H1 (cell line): Measurements from ENCODE around the gene CDR2. TPM values are rescaled to one million over a fixed set of nuclear protein-coding genes. Genes with fewer than 3 reads are reported as not detected.

Experiments used
- SP1 ChIP-seq: IDR thresholded peaks from 2 replicates; pipeline ENCODE4 v1.6.1; 2011; ENCODE audit warnings: low read depth, low read length
- polyA plus RNA-seq, 7 experiments: library from polyadenylated mRNA; depleted of rRNA in 3 of 7; stranded (reverse) in 5 of 7; unstranded in 2 of 7; fragments of >200 nt in 5 of 7; fragments of 200-250 nt in 2 of 7; gene quantifications; 1 replicate in 5 of 7; 2 replicates in 1 of 7; 4 replicates in 1 of 7; pipeline versions ENCODE4 v1.2.1 to v1.2.3, GENCODE V29; 2011 to 2013; ENCODE audit warnings: missing spikeins in 2 of 7, mixed read lengths in 2 of 7
- total RNA-seq: library from RNA; stranded (reverse); fragmentation: NEBNext Ultra II Directional; extraction: Animal tissue kit (Norgen Biotek cat#: 25700); gene quantifications from 2 replicates; pipeline ENCODE4 v1.2.1, GENCODE V29; 2021

The CDR2 gene
- total and polyA plus RNA-seq, 2 of the 8 experiments (the other 6 are each of a cell fraction or from before 2014, with no cell fraction given) = 16.3 to 34.9 TPM

DNA sequence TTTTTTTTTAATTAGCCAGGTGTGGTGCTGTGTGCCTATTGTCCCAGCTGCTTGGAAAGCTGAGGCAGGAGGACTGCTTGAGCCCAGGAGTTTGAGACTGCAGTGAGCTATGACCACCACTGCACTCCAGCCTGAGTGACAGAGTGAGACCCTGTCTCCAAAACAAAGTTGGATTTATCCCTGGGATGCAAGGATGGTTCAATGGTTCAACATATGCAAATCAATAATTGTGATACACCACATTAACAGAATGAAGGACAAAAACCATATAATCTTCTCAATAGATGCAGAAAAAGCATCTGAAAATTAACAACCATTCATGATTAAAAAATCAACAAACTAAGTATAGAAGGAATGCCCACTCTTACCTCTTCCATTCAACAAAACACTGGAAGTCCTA lies 33.5 kb downstream of the CDR2 start (continued):
- TF ChIP-seq SP1 = no peak
